HT-29 (cell line): ENCODE data around the gene RPL10. TPM values are rescaled to one million over a fixed set of nuclear protein-coding genes. Genes with fewer than 3 reads are reported as not detected.
A peak's percentile ranks its signal among the peaks of the same experiment; 100 is the strongest.

ENCODE experiments used
- DNase-seq: peaks from one replicate; pipeline ENCODE4 v3.0.0-alpha.2; 2015; ENCODE audit warnings: low spot score
- total RNA-seq: library from RNA; depleted of rRNA; stranded (reverse); fragments of >200 nt; shearing (Covaris generic); gene quantifications from 2 replicates; pipeline ENCODE4 v1.2.3, GENCODE V29; 2014

RPL10 gene
- total RNA-seq, 1 experiment from 2014 or later, result 4,676 TPM

GRCh38 chrX:154430916-154431315 is 32.7 kb downstream of the RPL10 start:
- no peak for DNase-seq

DNA sequence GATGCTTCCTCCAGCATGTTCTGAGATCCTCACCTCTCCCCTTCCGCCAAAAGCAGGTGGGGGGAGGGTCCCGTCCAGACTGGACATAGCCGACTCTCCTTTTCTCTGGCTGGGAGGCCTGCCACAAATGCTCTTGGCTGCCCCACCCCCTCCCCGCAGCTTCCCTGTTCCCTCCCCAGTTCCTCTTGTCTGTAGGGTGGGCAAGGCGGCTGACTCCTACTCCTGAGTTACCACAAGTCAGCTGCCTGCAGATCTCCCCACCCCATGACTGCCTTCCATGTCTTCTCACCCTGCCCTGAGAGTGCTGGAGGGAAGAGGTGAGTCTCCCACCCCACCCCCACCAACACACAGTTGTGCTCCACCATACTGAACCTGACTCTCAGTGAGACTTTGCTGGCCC is 33.2 kb downstream of the RPL10 start:
- no peak for DNase-seq

DNA sequence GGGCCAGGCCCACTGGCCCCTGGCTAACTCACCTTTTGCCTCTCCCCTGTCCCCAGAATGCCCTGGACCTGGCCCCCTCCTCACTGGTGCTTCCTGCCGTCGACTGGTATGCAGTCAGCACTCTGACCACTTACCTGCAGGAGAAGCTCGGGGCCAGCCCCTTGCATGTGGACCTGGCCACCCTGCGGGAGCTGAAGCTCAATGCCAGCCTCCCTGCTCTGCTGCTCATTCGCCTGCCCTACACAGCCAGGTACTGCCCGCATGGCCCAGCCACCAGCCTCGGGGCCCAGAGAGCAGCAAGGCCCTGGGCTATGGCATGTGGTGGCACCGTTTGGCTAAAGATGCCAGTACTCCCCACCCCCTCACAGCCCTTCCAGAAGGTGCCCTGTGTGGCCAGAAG is 34.0 kb downstream of the RPL10 start:
- no peak for DNase-seq

DNA sequence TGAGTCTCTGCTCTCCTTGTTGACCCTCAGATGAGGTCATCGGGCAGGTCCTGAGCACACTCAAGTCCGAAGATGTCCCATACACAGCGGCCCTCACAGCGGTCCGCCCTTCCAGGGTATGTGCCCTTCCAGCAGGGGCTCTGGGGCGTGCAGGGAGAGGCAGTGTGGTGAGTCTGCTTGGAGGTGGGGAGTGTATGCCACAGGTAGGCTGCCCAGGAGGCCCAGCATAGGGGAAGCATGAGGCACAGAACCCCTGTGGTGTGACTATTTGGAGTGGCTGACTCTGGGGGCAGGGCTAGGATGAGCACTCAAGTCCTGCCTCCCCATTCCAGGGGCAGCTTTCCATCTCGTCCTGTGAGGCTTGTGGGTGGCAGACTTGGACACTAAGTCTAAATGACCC is 35.4 kb downstream of the RPL10 start:
- no peak for DNase-seq

- DNase-seq, result no peak
These were observed 36.4 kb downstream of the RPL10 start for GRCh38 chrX:154434394-154435168.

GRCh38 chrX:154435171-154435733 is 37.1 kb downstream of the RPL10 start:
- no peak for DNase-seq

DNA sequence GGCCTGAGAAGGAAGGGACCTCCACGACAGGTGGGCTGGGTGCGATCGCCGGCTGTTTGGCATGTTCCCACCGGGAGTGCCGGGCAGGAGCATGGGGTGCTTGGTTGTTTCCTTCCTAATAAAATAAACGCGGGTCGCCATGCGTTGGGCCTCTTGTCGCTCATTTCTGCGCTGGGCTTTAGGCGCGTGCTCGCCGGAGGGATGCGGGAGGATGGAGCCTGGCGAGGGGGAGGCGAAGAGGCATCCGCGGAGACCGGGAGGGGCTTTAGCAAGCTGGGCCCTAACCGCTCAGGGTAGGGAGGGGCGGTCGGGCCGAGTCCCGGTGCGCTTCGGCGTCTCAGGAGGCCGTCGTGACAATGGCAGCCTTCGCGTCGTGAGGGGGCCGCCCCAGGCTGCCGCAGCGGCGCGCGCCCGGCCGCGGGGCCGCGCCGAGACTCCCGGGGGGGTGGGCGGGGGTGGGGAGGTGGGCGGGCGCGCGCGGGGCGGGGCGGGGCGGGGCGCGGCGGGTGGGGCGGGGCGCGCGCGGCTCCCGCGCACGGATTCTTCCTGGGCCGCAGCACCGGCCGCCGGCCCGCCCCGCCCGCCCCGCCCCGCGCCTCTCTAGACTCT is 38.3 kb downstream of the RPL10 start:
- DNase-seq, result no peak

- peak; percentile 31 for DNase-seq
These were observed 39.0 kb downstream of the RPL10 start, which contains the start of gene GDI1 for GRCh38 chrX:154436983-154437752. Gene GDI1 (plus strand): TSS chrX:154437154. CDS start chrX:154437255, 101 bp downstream.

GRCh38 chrX:154437971-154438893 is 40.1 kb downstream of the RPL10 start:
- DNase-seq, result no peak

DNA sequence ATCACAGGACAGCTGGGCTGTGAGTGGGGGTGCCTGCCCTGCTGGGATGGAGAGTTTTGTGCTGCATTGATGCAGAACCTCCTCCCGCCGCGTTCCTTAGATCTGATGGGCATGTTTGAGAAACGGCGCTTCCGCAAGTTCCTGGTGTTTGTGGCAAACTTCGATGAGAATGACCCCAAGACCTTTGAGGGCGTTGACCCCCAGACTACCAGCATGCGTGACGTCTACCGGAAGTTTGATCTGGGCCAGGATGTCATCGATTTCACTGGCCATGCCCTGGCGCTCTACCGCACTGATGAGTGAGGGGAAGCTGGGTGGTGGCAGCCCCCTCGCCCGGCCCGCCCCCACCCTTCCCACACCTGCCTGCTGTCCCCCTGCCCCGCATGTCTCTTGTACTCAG is 41.7 kb downstream of the RPL10 start:
- no peak for DNase-seq

- no peak for DNase-seq
These were observed 42.6 kb downstream of the RPL10 start for GRCh38 chrX:154440623-154441357.

DNA sequence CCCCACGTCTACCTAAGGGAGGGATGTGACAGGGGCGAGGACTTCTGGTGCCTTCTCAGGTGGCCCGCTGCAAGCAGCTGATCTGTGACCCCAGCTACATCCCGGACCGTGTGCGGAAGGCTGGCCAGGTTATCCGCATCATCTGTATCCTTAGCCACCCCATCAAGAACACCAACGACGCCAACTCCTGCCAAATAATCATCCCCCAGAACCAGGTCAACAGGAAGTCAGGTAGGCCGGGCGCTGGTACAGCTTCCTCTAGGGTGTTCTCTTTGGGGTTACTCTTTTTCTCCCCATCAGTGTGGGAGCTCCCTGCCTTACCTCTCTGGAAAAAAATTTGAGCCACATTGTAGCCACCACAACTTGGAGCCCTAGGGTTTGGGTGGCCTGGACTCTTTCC is 43.4 kb downstream of the RPL10 start:
- DNase-seq, result no peak

- peak; percentile 90 for DNase-seq
These were observed 44.0 kb downstream of the RPL10 start for GRCh38 chrX:154441984-154442707.

DNA sequence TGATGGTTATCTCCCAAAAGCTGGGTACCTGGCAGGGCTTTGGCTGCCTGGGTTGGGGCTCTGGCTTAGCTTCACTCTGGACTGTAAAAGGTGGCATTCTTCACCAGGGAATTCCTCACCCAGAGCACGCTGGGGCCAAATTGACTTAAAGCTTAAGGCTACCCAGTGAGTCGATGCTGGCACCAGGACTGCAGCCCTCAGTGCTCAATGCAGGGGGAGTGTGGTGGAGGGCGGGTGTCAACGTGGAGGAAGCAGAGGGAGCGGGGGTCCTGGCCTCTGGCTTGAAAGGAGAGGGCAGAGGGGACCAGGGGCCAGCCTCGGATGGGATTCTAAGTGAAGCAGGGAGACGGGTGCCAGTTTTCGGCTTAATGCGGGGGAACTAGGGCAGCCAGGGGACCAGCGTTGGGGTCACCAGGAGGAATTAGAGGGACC is 45.3 kb downstream of the RPL10 start:
- no peak for DNase-seq

DNA sequence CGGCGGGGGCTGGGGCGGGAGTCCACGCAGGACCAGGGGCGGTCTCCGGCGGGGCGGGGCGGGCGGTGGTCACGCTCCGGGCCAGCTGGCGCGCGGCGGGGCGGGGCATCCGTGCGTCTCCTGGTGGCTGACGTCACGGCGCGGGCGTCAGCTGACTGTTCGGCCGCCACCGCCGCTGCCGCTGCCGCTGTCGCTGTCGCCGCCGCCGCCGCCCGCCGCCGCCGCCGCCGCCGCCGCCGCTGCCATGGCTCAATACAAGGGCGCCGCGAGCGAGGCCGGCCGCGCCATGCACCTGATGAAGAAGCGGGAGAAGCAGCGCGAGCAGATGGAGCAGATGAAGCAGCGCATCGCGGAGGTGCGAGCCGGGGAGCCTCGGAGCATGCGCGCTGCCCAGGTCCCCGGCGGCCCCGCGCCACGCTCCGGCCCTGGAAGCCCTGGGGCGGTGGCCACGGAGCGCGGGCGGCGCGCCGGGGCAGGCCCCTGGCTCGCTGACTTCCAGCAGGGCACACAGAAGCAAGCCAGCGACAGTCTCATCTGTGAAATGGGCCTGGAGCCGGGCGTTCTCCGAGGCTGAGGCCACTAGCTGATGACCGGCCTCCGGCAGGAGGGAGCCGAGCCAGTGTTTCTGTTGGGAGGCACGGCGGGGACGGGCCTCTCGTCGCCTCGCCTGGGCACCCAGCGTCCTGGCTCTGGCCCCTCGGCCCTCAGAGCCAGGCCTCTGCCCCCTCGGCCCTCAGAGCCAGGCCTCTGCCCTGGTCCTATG is 46.0 kb downstream of the RPL10 start, which contains the start of gene FAM50A:
Gene FAM50A (plus strand): TSS at position 150 of the 763 bp plus-strand sequence. CDS start 95 bp downstream, at position 245.
- DNase-seq, result peak; percentile 69

DNA sequence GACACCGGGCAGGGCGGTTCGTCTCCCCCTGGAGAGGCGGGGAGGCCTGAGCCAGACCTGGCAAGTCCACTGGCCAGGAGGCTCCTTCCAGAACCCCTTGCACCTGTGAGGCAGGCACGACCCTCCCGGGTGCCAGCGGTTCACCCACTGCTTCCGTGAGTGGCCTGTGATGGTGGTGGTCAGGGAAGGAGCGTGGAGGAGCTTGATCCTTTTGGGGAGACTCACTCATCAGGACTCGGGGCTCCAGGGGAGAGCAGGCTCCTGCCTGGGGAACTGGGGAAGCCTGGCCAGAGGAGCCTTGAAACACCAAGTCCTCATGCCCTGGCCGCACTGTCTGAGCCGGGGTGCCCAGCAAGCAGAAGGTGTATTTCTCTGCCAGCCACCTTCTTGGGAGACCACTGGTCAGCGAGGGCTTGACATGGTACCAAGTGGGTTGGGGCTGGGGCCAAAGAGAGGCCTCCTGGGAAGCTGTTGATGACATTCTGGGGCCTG is 46.6 kb downstream of the RPL10 start:
- peak; percentile 4 for DNase-seq

GRCh38 chrX:154445776-154446175 is 47.6 kb downstream of the RPL10 start:
- DNase-seq, result no peak

DNA sequence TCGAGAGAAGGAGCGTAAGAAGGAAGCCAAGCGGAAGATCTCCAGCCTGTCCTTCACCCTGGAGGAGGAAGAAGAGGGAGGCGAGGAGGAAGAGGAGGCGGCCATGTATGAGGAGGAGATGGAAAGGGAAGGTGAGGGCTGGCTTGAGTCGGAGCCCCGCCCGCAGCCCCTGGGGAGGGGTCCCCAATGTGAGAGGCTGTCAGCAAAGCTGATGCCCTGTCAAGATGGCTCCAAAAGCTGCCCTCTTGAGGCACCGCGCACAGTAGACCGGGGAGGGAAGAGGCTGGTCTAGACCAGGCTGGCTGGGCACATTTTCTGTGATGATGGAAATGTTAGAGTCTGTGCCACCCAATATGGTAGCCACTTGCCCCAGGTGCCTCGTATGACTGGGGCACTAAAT is 48.3 kb downstream of the RPL10 start:
- DNase-seq, result no peak
